GM21619 (cell line): ENCODE data around the gene CLPX.
"Not testable (repeated sequence)": the region's sequence is repeated elsewhere in the genome, so short reads cannot be mapped to it uniquely, and the experiment has no call there.

Source experiments
- ATAC-seq: cut with Tn5 transposase; IDR thresholded peaks from one replicate; pipeline ENCODE4 v1.9.1; 2021; ENCODE audit not compliant: unreplicated experiment

Gene CLPX

GRCh38 chr15:65101891-65102708 lies 83.0 kb downstream of the CLPX start:
- no peak for ATAC-seq

DNA sequence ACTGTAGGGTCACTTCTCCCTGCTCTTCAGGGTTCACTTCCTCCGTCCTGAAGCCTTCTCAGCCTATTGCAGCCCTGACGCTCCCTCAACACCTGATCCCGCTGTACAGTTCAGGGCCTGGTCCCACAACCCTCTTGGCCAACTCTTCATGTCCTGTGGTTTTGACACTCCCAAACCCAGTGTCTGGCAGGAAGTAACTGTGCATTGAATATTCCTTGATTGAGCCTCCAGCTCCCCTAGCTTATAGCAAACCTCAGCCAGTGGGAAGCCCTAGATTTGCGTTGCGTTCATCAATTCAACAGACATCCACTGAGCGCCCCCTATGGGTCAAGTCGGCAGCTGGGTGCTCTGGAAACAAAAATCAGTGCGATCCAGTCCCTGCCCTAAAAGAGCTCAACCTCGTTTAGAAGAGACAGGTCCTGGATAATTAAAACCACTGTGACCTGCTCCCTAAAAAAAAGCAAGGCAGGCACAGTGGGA lies 83.7 kb downstream of the CLPX start:
- no peak for ATAC-seq

DNA sequence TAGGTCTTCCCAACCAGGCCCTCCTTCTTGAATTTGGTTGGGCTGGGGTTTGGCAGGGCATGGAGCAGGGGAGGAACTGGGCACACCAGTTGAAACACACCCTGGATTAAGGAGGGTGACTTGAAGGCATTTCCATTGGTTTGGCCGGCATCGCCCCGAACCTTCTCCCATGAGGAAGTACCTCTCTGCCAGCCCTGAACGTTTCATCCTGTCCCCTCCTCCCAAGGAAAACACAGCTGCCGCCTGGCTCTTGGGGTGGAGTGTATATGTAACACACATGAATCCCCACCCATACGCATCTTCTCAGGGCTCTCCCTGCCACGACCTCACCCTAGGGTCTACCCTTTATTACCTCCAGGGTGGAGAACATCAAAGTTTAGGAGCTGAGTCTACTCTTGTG lies 84.7 kb downstream of the CLPX start:
- no peak for ATAC-seq

DNA sequence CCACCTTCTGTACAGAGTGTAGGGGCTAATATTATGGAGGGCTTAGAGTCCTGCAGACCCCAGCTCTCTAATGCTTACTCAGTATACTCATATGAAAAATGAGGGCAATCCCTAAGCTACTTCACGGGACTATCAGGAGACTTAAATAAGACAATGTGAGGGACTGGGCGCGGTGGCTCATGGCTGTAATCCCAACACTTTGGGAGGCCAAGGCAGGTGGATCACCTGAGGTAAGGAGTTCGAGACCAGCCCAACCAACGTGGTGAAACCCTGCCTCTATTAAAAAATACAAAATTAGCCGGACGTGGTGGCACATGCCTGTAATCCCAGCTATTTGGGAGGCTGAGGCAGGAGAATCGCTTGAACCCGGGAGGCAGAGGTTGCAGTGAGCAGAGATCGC lies 85.3 kb downstream of the CLPX start:
- ATAC-seq, result not testable (repeated sequence)

DNA sequence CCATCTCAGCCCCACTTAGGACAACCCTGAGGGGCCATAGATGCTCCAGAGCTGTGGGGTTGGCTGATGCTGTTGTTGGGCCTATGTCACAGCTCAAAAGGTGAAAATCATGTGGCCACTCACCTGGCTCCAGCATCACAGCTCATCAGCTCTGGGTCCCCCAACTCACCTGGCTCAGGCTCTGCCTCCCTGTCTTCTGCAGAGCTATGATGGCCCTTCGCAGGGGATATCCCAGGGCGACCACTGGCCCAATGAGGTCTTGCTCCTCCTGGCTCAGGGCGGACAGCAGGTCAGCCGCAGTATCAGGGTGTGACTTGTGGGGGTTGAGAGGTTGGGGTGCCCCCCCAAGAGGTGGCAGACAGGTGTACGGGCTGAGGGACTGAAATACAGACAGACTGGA lies 85.8 kb downstream of the CLPX start:
- ATAC-seq, result no peak
